GM23338 (cell line): ENCODE data around the gene THSD1. TPM values are rescaled to one million over a fixed set of nuclear protein-coding genes. Genes with fewer than 3 reads are reported as not detected.

Experiments
- ATAC-seq: fragments of 200-7000 bp; cut with Tn5 transposase; 3 replicates; pipeline ENCODE4 v1.9.1; 2020
- DNase-seq: peaks from one replicate; pipeline ENCODE4 v3.0.0-alpha.2; 2015; ENCODE audit warnings: low spot score
- H2AFZ ChIP-seq: fragments of 200-600 bp; sonication (generic); 2 replicates; pipeline ENCODE4 v1.8.0; 2016; ENCODE audit warnings: antibody characterized with exemption, mild to moderate bottlenecking, moderate library complexity
- H3F3A ChIP-seq: fragments of 200-600 bp; sonication (generic); replicated peaks from 2 replicates; pipeline ENCODE4 v1.8.0; 2017; ENCODE audit warnings: antibody characterized with exemption, mixed run types, low read depth
- H3K27ac ChIP-seq: fragments of 200-600 bp; sonication (generic); 2 replicates; pipeline ENCODE4 v1.6.1; 2016; ENCODE audit warnings: low read depth
- H3K27me3 ChIP-seq: fragments of 200-600 bp; sonication (generic); 2 replicates; pipeline ENCODE4 v1.8.0; 2016; ENCODE audit warnings: mild to moderate bottlenecking, mixed run types, moderate library complexity; ENCODE audit not compliant: insufficient read depth
- H3K36me3 ChIP-seq: fragments of 200-600 bp; sonication (generic); 2 replicates; pipeline ENCODE4 v1.8.0; 2016; ENCODE audit warnings: mild to moderate bottlenecking; ENCODE audit not compliant: insufficient read depth
- H3K4me1 ChIP-seq: fragments of 200-600 bp; sonication (generic); 2 replicates; pipeline ENCODE4 v1.8.0; 2016; ENCODE audit warnings: mild to moderate bottlenecking, moderate library complexity; ENCODE audit not compliant: insufficient read depth
- H3K4me2 ChIP-seq: fragments of 200-600 bp; sonication (generic); 2 replicates; pipeline ENCODE4 v1.7.1; 2017; ENCODE audit warnings: mixed run types
- H3K4me3 ChIP-seq: fragments of 200-600 bp; sonication (generic); 2 replicates; pipeline ENCODE4 v1.6.1; 2016; ENCODE audit warnings: mixed run types
- H3K79me2 ChIP-seq: fragments of 200-600 bp; sonication (generic); replicated peaks from 2 replicates; pipeline ENCODE4 v1.8.0; 2017; ENCODE audit warnings: mild to moderate bottlenecking; ENCODE audit not compliant: insufficient read depth
- H3K9me2 ChIP-seq: fragments of 200-600 bp; sonication (generic); 2 replicates; pipeline ENCODE4 v1.8.0; 2017; ENCODE audit not compliant: insufficient read depth
- H4K20me1 ChIP-seq: fragments of 200-600 bp; sonication (generic); replicated peaks from 2 replicates; pipeline ENCODE4 v1.8.0; 2017; ENCODE audit warnings: mild to moderate bottlenecking; ENCODE audit not compliant: insufficient read depth
- H3K27ac Mint-ChIP-seq: 2 replicates; pipeline ENCODE4 v1.8.0; 2020; ENCODE audit warnings: inconsistent platforms, mild to moderate bottlenecking, moderate library complexity, mixed read lengths
- H3K27me3 Mint-ChIP-seq: 3 replicates; pipeline ENCODE4 v1.8.0; 2022; ENCODE audit warnings: low read depth, mild to moderate bottlenecking, moderate library complexity, mixed read lengths, inconsistent platforms; ENCODE audit not compliant: insufficient read depth, poor library complexity
- H3K36me3 Mint-ChIP-seq: 3 replicates; pipeline ENCODE4 v1.8.0; 2021; ENCODE audit warnings: low read depth, mild to moderate bottlenecking, inconsistent platforms, moderate library complexity, mixed read lengths
- H3K4me1 Mint-ChIP-seq: 3 replicates; pipeline ENCODE4 v1.8.0; 2020; ENCODE audit warnings: mild to moderate bottlenecking, inconsistent platforms, mixed read lengths
- H3K4me3 Mint-ChIP-seq: 3 replicates; pipeline ENCODE4 v1.8.0; 2021; ENCODE audit warnings: moderate library complexity, mild to moderate bottlenecking, inconsistent platforms, mixed read lengths
- H3K9me3 Mint-ChIP-seq: 3 replicates; pipeline ENCODE4 v1.8.0; 2020; ENCODE audit warnings: moderate library complexity, mild to moderate bottlenecking, inconsistent platforms, mixed read lengths
- CREB1 ChIP-seq: fragments of 250-450 bp; sonication (Bioruptor Pico); IDR thresholded peaks from 2 replicates; pipeline ENCODE4 v1.5.0; 2020; ENCODE audit warnings: low read depth, mild to moderate bottlenecking, moderate library complexity
- POLR2AphosphoS5 ChIP-seq: IDR thresholded peaks from 2 replicates; pipeline ENCODE4 v1.6.1; 2016; ENCODE audit warnings: antibody characterized with exemption, low read depth
- STAT1 ChIP-seq: IDR thresholded peaks from one replicate; pipeline ENCODE4 v1.6.1; 2016; ENCODE audit warnings: antibody characterized with exemption; ENCODE audit not compliant: unreplicated experiment
- ZNF331 ChIP-seq: fragments of 250-450 bp; sonication (Bioruptor Pico); IDR thresholded peaks from 2 replicates; pipeline ENCODE4 v1.5.0; 2020; ENCODE audit warnings: low read depth, mild to moderate bottlenecking, moderate library complexity
- polyA plus RNA-seq: library from polyadenylated mRNA; unstranded; fragments of >200 nt; fragmentation: Nextera tagmentation; extraction: Ambion mirVana; gene quantifications from 2 replicates; pipeline ENCODE4 v1.2.1, GENCODE V29; 2016
- total RNA-seq: library from RNA; depleted of rRNA; stranded (reverse); fragments of >200 nt; shearing (Covaris generic); gene quantifications from 2 replicates; pipeline ENCODE4 v1.2.3, GENCODE V29; 2014
- TF ChIP-seq, protein P1 (sequence below), 2 experiments: fragments of 200-600 bp in 1 of 2; sonication (generic) in 1 of 2; conservative IDR thresholded peaks; 2 replicates each; pipeline versions ENCODE4 v1.5.1 to v1.6.1; 2016 to 2017; ENCODE audit warnings: antibody characterized with exemption in 2 of 2, low read depth in 2 of 2, mild to moderate bottlenecking in 2 of 2, moderate library complexity in 1 of 2
- TF ChIP-seq, protein P2 (sequence below): IDR thresholded peaks from one replicate; pipeline ENCODE4 v1.6.1; 2018; ENCODE audit warnings: antibody characterized with exemption; ENCODE audit not compliant: unreplicated experiment
- TF ChIP-seq, protein P3 (sequence below): IDR thresholded peaks from 2 replicates; pipeline ENCODE4 v1.6.1; 2016; ENCODE audit warnings: antibody characterized with exemption

The THSD1 gene
- total and polyA plus RNA-seq, 2 experiments from 2014 or later: 0.69 TPM; not detected in 1

- H3K27me3 Mint-ChIP-seq: peaks cover 7% of the 10 kb centered on the region
- H3K9me3 Mint-ChIP-seq: no peaks in the 10 kb centered on the region
- H3K4me3 Mint-ChIP-seq: peak within 1 kb of the TSS; percentile 91
- TF ChIP-seq, protein P1, sequence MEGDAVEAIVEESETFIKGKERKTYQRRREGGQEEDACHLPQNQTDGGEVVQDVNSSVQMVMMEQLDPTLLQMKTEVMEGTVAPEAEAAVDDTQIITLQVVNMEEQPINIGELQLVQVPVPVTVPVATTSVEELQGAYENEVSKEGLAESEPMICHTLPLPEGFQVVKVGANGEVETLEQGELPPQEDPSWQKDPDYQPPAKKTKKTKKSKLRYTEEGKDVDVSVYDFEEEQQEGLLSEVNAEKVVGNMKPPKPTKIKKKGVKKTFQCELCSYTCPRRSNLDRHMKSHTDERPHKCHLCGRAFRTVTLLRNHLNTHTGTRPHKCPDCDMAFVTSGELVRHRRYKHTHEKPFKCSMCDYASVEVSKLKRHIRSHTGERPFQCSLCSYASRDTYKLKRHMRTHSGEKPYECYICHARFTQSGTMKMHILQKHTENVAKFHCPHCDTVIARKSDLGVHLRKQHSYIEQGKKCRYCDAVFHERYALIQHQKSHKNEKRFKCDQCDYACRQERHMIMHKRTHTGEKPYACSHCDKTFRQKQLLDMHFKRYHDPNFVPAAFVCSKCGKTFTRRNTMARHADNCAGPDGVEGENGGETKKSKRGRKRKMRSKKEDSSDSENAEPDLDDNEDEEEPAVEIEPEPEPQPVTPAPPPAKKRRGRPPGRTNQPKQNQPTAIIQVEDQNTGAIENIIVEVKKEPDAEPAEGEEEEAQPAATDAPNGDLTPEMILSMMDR (conservative IDR thresholded peaks at IDR 0.05; ENCODE audit: low read depth in 2 of 2): no peak
- TF ChIP-seq, protein P2, sequence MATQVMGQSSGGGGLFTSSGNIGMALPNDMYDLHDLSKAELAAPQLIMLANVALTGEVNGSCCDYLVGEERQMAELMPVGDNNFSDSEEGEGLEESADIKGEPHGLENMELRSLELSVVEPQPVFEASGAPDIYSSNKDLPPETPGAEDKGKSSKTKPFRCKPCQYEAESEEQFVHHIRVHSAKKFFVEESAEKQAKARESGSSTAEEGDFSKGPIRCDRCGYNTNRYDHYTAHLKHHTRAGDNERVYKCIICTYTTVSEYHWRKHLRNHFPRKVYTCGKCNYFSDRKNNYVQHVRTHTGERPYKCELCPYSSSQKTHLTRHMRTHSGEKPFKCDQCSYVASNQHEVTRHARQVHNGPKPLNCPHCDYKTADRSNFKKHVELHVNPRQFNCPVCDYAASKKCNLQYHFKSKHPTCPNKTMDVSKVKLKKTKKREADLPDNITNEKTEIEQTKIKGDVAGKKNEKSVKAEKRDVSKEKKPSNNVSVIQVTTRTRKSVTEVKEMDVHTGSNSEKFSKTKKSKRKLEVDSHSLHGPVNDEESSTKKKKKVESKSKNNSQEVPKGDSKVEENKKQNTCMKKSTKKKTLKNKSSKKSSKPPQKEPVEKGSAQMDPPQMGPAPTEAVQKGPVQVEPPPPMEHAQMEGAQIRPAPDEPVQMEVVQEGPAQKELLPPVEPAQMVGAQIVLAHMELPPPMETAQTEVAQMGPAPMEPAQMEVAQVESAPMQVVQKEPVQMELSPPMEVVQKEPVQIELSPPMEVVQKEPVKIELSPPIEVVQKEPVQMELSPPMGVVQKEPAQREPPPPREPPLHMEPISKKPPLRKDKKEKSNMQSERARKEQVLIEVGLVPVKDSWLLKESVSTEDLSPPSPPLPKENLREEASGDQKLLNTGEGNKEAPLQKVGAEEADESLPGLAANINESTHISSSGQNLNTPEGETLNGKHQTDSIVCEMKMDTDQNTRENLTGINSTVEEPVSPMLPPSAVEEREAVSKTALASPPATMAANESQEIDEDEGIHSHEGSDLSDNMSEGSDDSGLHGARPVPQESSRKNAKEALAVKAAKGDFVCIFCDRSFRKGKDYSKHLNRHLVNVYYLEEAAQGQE: no peak
- TF ChIP-seq, protein P3, sequence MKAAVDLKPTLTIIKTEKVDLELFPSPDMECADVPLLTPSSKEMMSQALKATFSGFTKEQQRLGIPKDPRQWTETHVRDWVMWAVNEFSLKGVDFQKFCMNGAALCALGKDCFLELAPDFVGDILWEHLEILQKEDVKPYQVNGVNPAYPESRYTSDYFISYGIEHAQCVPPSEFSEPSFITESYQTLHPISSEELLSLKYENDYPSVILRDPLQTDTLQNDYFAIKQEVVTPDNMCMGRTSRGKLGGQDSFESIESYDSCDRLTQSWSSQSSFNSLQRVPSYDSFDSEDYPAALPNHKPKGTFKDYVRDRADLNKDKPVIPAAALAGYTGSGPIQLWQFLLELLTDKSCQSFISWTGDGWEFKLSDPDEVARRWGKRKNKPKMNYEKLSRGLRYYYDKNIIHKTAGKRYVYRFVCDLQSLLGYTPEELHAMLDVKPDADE: no peak; the same call in 1 of the 2 replicates
- TF ChIP-seq POLR2AphosphoS5 (peak; percentile 87), ZNF331 (CRISPR knock-in tag) (no peak), CREB1 (CRISPR knock-in tag) (peak; percentile 70), STAT1 (no peak)
- H3K36me3 ChIP-seq: peaks cover 7% of the 10 kb centered on the region
- no peaks in the 10 kb centered on the region; the same call in 1 of the 2 replicates for H3K4me1 ChIP-seq
- peak within 1 kb of the TSS; percentile 92 for H2AFZ ChIP-seq
- peaks cover 5% of the 10 kb centered on the region; the same call in 1 of the 2 replicates for H4K20me1 ChIP-seq
- peaks cover 32% of the 10 kb centered on the region for H3K79me2 ChIP-seq
- H3K4me1 Mint-ChIP-seq: peaks cover 14% of the 10 kb centered on the region
- H3K27ac ChIP-seq: peak within 1 kb of the TSS; percentile 48; the same call in 1 of the 2 replicates
- H3K4me3 ChIP-seq: peak within 1 kb of the TSS; percentile 77
- peak within 1 kb of the TSS; percentile 97 for H3K27ac Mint-ChIP-seq
- peaks cover 33% of the 10 kb centered on the region; the same call in 2 of the 3 replicates for H3K36me3 Mint-ChIP-seq
- H3K4me2 ChIP-seq: peak within 1 kb of the TSS; percentile 88
- H3F3A ChIP-seq: no peaks in the 10 kb centered on the region
- ATAC-seq (peak; percentile 87), DNase-seq (peak; percentile 97)
- H3K27me3 ChIP-seq: no peaks in the 10 kb centered on the region
- no peaks in the 10 kb centered on the region for H3K9me2 ChIP-seq
These were observed 49.1 kb upstream of the THSD1 start, which contains the start of gene CKAP2 for GRCh38 chr13:52454820-52455676. TSS of gene CKAP2 (plus strand) at chr13:52455478. CDS start at chr13:52455557, 79 bp downstream.
